Activated T-helper 1 cell treated with anti-CD3 and anti-CD28 coated beads, Interleukin-12 subunit alpha, Interleukin-12 subunit beta, Interleukin-2, Interleukin-4 antibody, amounts not matched to agents 30 ng/mL and 10 ng/mL and 1 ng/mL, durations not matched to agents 14 hours and 24 hours and 36 hours (primary cell): Measurements from ENCODE around the gene SYNPR. TPM values are rescaled to one million over a fixed set of nuclear protein-coding genes. Genes with fewer than 3 reads are reported as not detected.

Experiments
- DNase-seq: peaks from one replicate; pipeline ENCODE4 v3.0.0; 2021; ENCODE audit warnings: low spot score
- H3K27ac Mint-ChIP-seq: one replicate; pipeline ENCODE4 v1.8.0; 2021; ENCODE audit warnings: mild to moderate bottlenecking, mixed read lengths
- H3K27me3 Mint-ChIP-seq: one replicate; pipeline ENCODE4 v1.8.0; 2022; ENCODE audit warnings: mild to moderate bottlenecking, moderate library complexity, mixed read lengths; ENCODE audit not compliant: insufficient read depth
- H3K36me3 Mint-ChIP-seq: one replicate; pipeline ENCODE4 v1.8.0; 2021; ENCODE audit warnings: low read depth, mixed read lengths
- H3K4me1 Mint-ChIP-seq: one replicate; pipeline ENCODE4 v1.8.0; 2021; ENCODE audit warnings: low read depth, mixed read lengths
- H3K4me3 Mint-ChIP-seq: one replicate; pipeline ENCODE4 v1.8.0; 2021; ENCODE audit warnings: mild to moderate bottlenecking, moderate library complexity, mixed read lengths
- H3K9me3 Mint-ChIP-seq: one replicate; pipeline ENCODE4 v1.8.0; 2021; ENCODE audit warnings: mixed read lengths
- intact Hi-C: fragments of 100-400 bp; cut with micrococcal nuclease; formaldehyde crosslinking; loops from one replicate; pipeline ENCODE4 v1.15.1; 2024
- total RNA-seq: library from RNA; stranded (reverse); gene quantifications from 2 replicates; pipeline ENCODE4 v1.2.3, GENCODE V29; 2022

Gene SYNPR
- total RNA-seq, 1 donor from 2014 or later, result not detected

DNA sequence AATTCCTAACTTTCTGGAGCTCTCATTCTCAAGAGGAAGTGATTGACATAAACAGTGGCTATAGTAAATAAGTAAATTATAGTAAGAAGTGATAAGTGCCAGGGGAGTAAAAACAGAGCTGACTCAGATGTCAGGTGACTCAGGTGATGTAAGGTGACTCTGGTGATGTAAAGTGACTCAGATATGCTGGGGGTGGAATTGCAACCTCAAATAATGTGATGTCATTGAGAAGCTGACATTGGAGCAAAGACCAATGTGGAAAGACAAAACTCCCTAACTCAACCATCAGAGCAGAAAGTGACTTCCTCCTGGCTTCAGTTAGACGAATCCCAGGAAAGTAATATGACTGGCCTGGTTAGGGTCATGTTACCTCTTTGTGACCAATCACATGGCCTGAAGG, 230.2 kb downstream of the SYNPR start:
- no peaks in the 10 kb centered on the region for H3K36me3 Mint-ChIP-seq
- H3K9me3 Mint-ChIP-seq, result no peaks in the 10 kb centered on the region
- no peak overlapping the region for H3K27ac Mint-ChIP-seq
- no peaks in the 10 kb centered on the region for H3K4me1 Mint-ChIP-seq
- no peak for DNase-seq
- no peak overlapping the region for H3K4me3 Mint-ChIP-seq
- peaks cover 2% of the 10 kb centered on the region for H3K27me3 Mint-ChIP-seq
- intact Hi-C loops, result no loop called here

DNA sequence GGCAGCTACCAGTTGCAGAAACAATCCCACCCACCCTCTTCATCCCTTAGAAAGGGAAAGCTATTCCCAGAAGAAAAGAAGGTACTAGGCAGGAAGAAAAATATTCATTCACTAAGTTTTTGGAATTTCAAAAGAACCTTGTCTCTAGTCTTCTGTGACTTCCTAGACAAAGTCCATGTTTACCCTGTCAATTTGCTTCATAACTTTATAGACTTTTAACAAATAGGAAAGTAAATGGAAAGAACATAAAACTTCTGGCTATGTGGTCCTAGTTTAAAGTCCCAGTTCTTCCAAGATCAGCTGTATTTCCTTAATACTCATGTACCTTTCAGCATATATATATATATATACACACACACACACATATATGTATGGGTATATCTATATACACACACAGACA, 230.7 kb downstream of the SYNPR start:
- Mint-ChIP-seq H3K27me3 (peaks cover 2% of the 10 kb centered on the region), H3K27ac (no peak overlapping the region), H3K4me3 (no peak overlapping the region), H3K9me3 (no peaks in the 10 kb centered on the region), H3K36me3 (no peaks in the 10 kb centered on the region), H3K4me1 (no peaks in the 10 kb centered on the region)
- intact Hi-C loops, result no loop called here
- DNase-seq, result no peak

DNA sequence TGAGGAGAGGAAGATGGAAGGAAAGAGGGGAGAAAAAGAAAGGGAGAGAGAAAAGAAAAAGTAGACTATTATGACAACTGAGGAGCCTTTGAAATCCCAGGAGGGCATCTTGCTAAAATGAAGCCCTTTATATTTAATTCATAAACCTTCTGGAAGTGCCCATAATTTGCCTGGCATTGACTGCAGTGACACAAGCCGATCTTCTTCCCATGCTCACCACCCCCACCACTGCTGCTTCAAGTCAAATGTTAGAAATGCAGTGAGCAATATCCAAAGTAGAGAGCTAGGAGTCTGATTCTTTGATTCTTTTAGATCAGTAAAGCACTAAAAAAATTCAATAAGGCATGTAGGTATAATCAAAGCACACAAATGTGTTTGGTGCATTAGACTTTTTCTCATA, 235.7 kb downstream of the SYNPR start:
- H3K27me3 Mint-ChIP-seq, result no peaks in the 10 kb centered on the region
- no peak overlapping the region for H3K4me3 Mint-ChIP-seq
- H3K36me3 Mint-ChIP-seq, result no peaks in the 10 kb centered on the region
- H3K27ac Mint-ChIP-seq, result no peak overlapping the region
- no peaks in the 10 kb centered on the region for H3K9me3 Mint-ChIP-seq
- no peaks in the 10 kb centered on the region for H3K4me1 Mint-ChIP-seq
- intact Hi-C loops, result no loop called here
- no peak for DNase-seq

DNA sequence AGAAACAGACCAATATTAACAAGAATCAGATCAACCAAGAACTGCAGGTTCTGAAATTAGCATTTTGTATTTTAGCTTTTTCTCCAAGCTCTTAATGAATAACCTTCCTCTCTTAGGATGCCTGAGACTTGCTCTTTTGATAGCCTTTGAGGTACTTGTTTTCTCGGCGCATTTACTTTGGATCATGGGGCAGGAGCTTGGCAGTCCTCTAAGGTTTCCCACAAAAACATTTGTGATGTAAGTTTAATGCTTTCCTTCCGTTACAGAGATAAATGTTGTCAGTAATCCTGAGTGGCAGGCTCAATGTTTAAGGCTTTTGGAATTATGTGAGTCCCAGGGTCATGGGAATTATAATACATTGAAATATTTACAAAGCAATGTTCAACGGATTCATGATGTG, 236.6 kb downstream of the SYNPR start:
- Mint-ChIP-seq H3K27ac (no peak overlapping the region), H3K4me1 (no peaks in the 10 kb centered on the region), H3K27me3 (no peaks in the 10 kb centered on the region), H3K9me3 (no peaks in the 10 kb centered on the region), H3K4me3 (no peak overlapping the region), H3K36me3 (no peaks in the 10 kb centered on the region)
- no peak for DNase-seq
- intact Hi-C loops, result no loop called here

DNA sequence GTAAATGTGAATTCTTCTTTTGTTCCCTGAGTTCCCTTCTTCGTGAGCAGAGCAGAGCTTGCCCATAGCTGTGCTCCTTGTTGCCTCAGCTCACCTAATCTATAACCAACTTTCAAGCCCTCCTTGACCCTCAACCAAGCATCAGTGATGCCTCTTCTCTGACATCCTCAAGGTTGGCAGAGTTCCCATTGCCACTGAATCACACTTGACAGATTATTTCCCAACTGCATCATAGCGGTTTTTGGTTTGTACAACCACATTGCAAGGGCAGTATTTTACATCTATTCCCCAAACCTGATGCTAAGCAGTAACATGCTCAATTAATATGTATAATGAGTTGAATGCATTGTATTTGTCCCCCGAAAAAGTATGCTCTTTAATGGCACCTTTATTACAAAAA, 241.3 kb downstream of the SYNPR start:
- DNase-seq, result no peak
- no peaks in the 10 kb centered on the region for H3K27me3 Mint-ChIP-seq
- H3K4me3 Mint-ChIP-seq, result no peak overlapping the region
- intact Hi-C loops, result no loop called here
- no peaks in the 10 kb centered on the region for H3K36me3 Mint-ChIP-seq
- H3K4me1 Mint-ChIP-seq, result no peaks in the 10 kb centered on the region
- no peak overlapping the region for H3K27ac Mint-ChIP-seq
- H3K9me3 Mint-ChIP-seq, result no peaks in the 10 kb centered on the region

DNA sequence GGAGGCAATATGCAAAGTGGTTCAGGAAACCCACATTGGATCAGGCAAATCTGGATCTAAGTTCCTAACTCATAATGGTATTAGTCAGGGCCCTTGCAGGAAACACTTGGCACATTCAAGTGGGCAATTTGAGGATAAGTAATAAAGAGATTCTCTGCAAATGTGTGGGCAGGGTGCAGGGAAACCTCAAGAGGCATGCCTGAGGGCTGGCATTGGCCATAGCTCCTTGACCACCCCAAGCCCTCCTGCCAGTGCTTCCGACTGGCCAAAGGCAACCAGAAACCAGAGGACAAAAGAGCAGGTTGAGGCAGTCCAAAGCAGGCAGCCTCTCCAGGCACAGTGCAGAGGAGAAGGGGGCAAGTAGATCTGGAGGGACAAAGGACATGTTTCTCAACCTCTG, 243.5 kb downstream of the SYNPR start:
- intact Hi-C loops, result no loop called here

DNA sequence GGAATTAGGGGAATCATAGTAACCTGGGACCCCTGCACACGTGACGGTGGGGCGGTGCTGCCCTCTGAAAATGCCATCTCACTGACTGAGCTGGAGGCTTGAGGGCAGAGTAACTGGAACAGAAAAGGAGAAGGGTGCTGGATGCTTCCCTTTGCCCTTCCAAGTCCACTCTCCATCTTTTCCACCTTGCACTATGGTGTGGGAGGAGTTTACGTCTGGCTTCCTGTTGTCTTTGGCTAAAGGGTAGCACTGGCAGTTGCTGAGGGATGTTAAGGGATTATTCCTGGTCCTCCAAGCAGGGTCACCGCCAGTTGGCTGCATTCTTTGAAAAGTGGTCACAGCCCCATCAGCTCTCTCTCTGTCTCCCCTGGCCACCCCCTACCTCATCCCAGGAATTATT, 245.0 kb downstream of the SYNPR start:
- H3K4me1 Mint-ChIP-seq, result no peaks in the 10 kb centered on the region
- H3K27ac Mint-ChIP-seq, result no peak overlapping the region
- no peaks in the 10 kb centered on the region for H3K27me3 Mint-ChIP-seq
- DNase-seq, result no peak
- no peak overlapping the region for H3K4me3 Mint-ChIP-seq
- H3K9me3 Mint-ChIP-seq, result no peaks in the 10 kb centered on the region
- H3K36me3 Mint-ChIP-seq, result no peaks in the 10 kb centered on the region
- intact Hi-C loops, result no loop called here

More for the DNA sequence above, 243.5 kb downstream of the SYNPR start:
- no peaks in the 10 kb centered on the region for H3K27me3 Mint-ChIP-seq
- no peak for DNase-seq
- H3K4me1 Mint-ChIP-seq, result no peaks in the 10 kb centered on the region
- H3K9me3 Mint-ChIP-seq, result no peaks in the 10 kb centered on the region
- H3K4me3 Mint-ChIP-seq, result no peak overlapping the region
- no peak overlapping the region for H3K27ac Mint-ChIP-seq
- no peaks in the 10 kb centered on the region for H3K36me3 Mint-ChIP-seq

DNA sequence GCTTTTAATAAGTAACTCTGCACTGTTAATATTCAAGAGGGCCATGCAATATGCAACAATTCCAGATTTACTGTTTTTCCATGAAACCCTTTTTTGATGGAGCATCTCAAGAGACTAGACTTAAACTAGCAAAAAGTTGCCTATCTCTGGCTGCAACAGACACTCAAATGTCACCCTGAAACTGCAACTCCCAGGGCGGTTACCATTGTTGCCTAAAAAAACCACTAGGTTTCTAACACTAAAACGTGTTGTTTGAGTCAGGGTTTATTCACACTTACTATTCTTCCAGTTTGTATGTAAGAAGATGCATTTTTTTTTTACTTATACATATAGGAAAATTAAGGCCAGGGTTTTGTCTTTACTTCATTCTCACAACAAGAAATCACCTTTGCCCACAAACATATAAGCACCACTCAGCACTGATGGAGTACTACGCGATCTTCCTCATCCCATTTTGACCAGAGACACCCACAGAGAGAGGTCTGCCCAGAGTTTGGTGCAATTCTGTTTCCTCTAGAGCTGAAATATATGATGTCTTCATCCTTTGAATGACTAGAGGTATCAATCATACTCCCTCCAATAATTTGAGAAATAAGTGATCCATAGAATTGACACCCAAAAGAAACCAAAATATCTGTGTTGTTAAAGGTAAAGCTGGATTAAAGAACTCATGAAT, 250.4 kb downstream of the SYNPR start:
- no peak overlapping the region for H3K4me3 Mint-ChIP-seq
- H3K36me3 Mint-ChIP-seq, result no peaks in the 10 kb centered on the region
- no peaks in the 10 kb centered on the region for H3K4me1 Mint-ChIP-seq
- no peak overlapping the region for H3K27ac Mint-ChIP-seq
- H3K9me3 Mint-ChIP-seq, result no peaks in the 10 kb centered on the region
- H3K27me3 Mint-ChIP-seq, result peaks cover 2% of the 10 kb centered on the region
- no peak for DNase-seq
- intact Hi-C loops, result no loop called here

DNA sequence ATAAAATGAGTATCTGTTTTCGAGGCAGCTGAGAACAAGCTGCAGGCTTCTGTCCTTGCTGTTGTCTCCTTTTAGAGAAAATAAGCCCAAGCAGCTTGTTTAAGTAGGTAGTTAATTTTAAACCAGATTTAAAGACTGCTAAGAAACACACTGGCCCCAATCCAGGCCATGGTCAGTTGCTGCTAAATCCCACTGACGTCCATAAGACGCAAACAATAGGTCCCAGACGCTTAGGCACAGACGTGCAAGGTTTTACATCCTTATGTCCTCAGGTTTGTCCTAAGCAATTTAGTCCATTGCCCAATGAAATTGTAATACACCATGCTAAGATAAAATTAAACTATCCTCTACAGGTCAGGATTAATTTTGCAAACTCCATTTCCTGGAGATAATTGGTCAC, 254.4 kb downstream of the SYNPR start:
- Mint-ChIP-seq H3K27ac (no peak overlapping the region), H3K36me3 (no peaks in the 10 kb centered on the region), H3K27me3 (peaks cover 2% of the 10 kb centered on the region), H3K4me1 (no peaks in the 10 kb centered on the region), H3K9me3 (no peaks in the 10 kb centered on the region), H3K4me3 (no peak overlapping the region)
- intact Hi-C loops, result no loop called here
- no peak for DNase-seq

DNA sequence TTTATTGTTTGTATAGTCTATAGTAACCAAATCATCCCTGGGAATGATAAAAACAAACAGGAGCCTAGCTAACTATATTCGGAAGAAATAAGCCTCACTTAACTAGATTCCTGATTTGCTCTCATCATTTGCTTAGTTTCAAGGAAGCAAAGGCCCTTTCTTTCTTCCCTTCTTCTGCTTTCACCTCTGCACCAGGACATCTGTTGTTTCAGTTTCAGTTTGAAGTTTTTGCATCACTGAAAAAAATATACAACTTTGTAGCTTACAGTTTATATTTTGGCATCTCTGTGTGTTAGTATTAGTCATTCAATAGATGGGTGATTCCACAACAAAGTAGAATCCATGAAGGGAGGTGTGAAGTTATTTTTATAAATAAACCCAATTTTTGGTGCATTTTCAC, 260.8 kb downstream of the SYNPR start:
- no peaks in the 10 kb centered on the region for H3K9me3 Mint-ChIP-seq
- H3K27ac Mint-ChIP-seq, result no peak overlapping the region
- H3K27me3 Mint-ChIP-seq, result no peaks in the 10 kb centered on the region
- no peak for DNase-seq
- H3K4me3 Mint-ChIP-seq, result no peak overlapping the region
- no peaks in the 10 kb centered on the region for H3K36me3 Mint-ChIP-seq
- intact Hi-C loops, result no loop called here
- H3K4me1 Mint-ChIP-seq, result no peaks in the 10 kb centered on the region

DNA sequence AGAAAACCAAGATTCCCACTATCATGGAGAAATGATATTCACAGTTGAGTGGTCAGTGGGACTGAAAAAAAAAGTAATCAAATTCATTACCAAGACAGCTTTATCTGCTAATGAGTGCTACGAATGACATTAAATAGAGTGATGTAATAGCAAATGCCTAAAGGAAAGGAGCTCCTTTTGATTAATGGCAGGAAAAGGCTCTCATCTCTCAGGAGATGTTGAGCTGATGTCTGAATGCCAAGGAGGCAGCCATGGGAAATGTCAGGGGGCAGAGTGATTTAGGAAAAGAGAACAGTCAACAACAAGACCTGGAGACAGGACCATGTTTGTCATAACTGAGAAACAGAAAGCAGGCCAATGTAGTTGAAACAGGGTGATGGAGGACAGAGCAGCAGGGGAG, 277.7 kb downstream of the SYNPR start:
- Mint-ChIP-seq H3K9me3 (no peaks in the 10 kb centered on the region), H3K27me3 (no peaks in the 10 kb centered on the region), H3K36me3 (no peaks in the 10 kb centered on the region), H3K4me1 (no peaks in the 10 kb centered on the region), H3K27ac (no peak overlapping the region), H3K4me3 (no peak overlapping the region)
- intact Hi-C loops, result no loop called here
- no peak for DNase-seq

DNA sequence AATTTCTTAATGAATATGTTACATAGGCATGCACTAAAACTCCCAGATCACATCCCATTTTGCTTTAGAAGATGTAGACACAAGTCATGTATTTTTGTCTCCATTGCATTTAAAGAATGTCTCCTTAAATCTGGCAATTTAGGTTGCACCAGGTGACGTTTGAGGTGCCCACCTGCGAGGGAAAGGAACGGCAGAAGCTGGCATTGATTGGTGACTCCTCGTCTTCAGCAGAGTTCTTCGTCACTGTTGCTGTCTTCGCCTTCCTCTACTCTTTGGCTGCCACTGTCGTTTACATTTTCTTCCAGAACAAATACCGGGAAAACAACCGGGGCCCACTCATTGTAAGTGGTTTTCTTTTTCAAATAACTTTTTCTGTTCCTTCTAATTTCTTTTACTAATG, 278.3 kb downstream of the SYNPR start:
- H3K27ac Mint-ChIP-seq, result no peak overlapping the region
- H3K27me3 Mint-ChIP-seq, result no peaks in the 10 kb centered on the region
- H3K9me3 Mint-ChIP-seq, result no peaks in the 10 kb centered on the region
- no peaks in the 10 kb centered on the region for H3K4me1 Mint-ChIP-seq
- no peak overlapping the region for H3K4me3 Mint-ChIP-seq
- intact Hi-C loops, result no loop called here
- DNase-seq, result no peak
- H3K36me3 Mint-ChIP-seq, result no peaks in the 10 kb centered on the region

DNA sequence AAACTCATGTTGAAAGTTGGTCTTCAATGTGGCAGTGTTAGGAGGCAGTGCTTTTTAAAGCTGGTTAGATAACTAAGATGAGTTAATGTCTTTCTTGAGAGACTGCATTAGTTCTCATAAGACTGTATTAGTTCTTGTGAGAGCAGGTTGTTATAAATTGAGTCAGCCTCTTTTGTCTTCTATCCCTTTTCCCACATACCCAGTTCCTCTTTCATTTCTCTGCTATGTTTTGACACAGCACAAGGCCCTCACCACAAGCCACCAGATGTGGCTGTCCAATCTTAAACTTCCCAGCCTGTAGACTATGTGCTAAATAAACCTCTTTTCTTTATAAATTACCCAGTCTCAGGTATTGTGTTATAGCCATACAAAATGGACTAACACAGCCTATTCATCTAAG, 279.8 kb downstream of the SYNPR start:
- no peaks in the 10 kb centered on the region for H3K9me3 Mint-ChIP-seq
- no peak for DNase-seq
- H3K36me3 Mint-ChIP-seq, result no peaks in the 10 kb centered on the region
- H3K27me3 Mint-ChIP-seq, result no peaks in the 10 kb centered on the region
- no peak overlapping the region for H3K27ac Mint-ChIP-seq
- intact Hi-C loops, result no loop called here
- H3K4me3 Mint-ChIP-seq, result no peak overlapping the region
- no peaks in the 10 kb centered on the region for H3K4me1 Mint-ChIP-seq

DNA sequence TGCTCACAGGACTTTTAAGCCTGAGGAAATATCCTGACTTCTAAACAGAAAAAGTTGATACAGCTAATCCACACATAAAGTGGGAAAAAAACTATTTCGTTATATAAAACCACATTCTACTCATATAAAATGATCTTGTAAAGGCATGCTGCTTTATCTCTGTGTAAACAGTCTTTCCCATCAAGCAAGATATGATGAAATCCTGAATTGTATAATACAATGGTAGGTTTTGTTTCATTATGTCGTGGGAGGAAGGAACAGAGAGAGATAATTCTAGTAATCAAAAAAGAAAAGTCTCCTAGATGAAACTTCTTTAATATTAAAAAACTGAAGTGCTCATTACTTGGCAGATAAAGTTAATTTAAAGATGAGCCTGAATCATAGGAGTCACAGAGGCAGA, 281.8 kb downstream of the SYNPR start:
- no peaks in the 10 kb centered on the region for H3K36me3 Mint-ChIP-seq
- H3K9me3 Mint-ChIP-seq, result no peaks in the 10 kb centered on the region
- H3K27ac Mint-ChIP-seq, result no peak overlapping the region
- no peaks in the 10 kb centered on the region for H3K27me3 Mint-ChIP-seq
- no peak overlapping the region for H3K4me3 Mint-ChIP-seq
- intact Hi-C loops, result no loop called here
- no peaks in the 10 kb centered on the region for H3K4me1 Mint-ChIP-seq
- no peak for DNase-seq
